Hepatocyte (in vitro differentiated cells): ENCODE measurements around the gene CITED1.

Experiments
- EZH2 ChIP-seq: fragments of 200-600 bp; sonication (generic); IDR thresholded peaks from 2 replicates; pipeline ENCODE4 v1.6.1; 2016; ENCODE audit warnings: antibody characterized with exemption, mild to moderate bottlenecking, borderline replicate concordance
- EZH2phosphoT487 ChIP-seq: fragments of 200-600 bp; sonication (generic); IDR thresholded peaks from one replicate; pipeline ENCODE4 v1.6.1; 2018; ENCODE audit warnings: antibody characterized with exemption, mild to moderate bottlenecking, low read depth, moderate library complexity; ENCODE audit not compliant: unreplicated experiment, severe bottlenecking
- TF ChIP-seq, protein P1 (sequence below): fragments of 200-600 bp; sonication (generic); IDR thresholded peaks from 2 replicates; pipeline ENCODE4 v1.5.1; 2016; ENCODE audit warnings: antibody characterized with exemption, mild to moderate bottlenecking; ENCODE audit not compliant: poor library complexity

DNA sequence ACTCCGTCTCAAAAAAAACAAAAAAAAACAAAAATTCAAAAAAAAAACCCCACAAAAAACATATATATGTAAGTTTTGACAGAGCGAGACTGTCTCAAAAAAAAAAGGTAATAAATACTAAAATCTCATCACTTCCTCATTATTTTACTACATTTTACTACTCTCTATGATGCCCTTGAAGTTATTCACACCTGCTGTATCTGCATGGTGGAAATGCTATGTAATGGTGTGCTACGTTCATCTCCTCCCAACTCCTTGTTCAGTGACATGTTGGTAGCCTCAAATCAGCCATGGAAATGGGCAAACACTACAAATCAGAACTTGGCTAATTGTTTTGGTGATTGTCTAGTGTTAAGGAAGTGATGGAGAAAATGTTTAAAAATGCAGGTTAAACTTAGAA is 40.5 kb downstream of the CITED1 start:
- TF ChIP-seq, protein P1, sequence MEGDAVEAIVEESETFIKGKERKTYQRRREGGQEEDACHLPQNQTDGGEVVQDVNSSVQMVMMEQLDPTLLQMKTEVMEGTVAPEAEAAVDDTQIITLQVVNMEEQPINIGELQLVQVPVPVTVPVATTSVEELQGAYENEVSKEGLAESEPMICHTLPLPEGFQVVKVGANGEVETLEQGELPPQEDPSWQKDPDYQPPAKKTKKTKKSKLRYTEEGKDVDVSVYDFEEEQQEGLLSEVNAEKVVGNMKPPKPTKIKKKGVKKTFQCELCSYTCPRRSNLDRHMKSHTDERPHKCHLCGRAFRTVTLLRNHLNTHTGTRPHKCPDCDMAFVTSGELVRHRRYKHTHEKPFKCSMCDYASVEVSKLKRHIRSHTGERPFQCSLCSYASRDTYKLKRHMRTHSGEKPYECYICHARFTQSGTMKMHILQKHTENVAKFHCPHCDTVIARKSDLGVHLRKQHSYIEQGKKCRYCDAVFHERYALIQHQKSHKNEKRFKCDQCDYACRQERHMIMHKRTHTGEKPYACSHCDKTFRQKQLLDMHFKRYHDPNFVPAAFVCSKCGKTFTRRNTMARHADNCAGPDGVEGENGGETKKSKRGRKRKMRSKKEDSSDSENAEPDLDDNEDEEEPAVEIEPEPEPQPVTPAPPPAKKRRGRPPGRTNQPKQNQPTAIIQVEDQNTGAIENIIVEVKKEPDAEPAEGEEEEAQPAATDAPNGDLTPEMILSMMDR = no peak
- no peak for TF ChIP-seq EZH2
- no peak for TF ChIP-seq EZH2phosphoT487
